GM18519 (cell line): Measurements from ENCODE around the gene ULBP1.
"Not testable (repeated sequence)": the region's sequence is repeated elsewhere in the genome, so short reads cannot be mapped to it uniquely, and the experiment has no call there.

Source experiments
- ATAC-seq: cut with Tn5 transposase; IDR thresholded peaks from one replicate; pipeline ENCODE4 v1.9.1; 2021; ENCODE audit warnings: mild to moderate bottlenecking, moderate library complexity; ENCODE audit not compliant: unreplicated experiment, low FRiP score

The ULBP1 gene

DNA sequence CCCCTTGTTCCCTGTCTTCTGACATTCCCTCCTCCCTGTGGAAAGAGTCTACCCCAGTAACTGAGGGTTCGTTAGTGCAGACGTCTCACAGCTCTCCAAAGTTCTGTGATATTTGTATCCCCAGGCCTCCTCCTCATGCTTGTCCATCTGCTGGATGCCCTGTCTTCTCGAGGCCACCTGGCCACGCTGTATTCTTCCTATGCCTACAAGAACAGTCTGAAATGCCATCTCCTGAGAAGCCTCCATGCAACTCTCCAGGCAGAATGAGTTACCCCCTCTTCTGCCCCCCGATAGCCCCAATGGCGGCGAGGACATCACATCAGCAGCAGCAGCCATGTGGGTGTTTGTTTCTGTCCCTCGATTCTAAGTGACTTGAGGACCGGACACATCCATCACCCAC lies 12.6 kb upstream of the ULBP1 start:
- ATAC-seq = no peak

DNA sequence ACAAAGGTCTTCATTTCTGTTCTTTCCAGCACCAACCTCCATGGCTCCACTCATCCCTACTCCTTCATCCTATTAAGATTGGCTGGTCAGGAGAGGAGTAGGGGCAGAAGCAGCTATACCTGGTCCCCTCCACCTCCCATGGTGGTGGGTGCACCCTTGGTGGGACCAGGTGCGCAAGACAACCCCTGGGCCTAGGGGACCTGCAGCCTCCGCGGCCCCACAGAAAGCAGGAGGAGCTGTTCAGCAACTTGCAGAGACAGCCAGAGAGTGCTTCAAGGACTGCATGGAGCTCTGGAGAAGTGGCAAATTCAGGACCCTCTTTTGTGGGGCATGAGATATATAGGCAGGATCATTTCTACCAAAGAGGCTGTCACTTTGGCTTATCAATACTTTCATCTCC lies 12.1 kb upstream of the ULBP1 start:
- ATAC-seq = no peak

GRCh38 chr6:149953390-149953789 lies 10.4 kb upstream of the ULBP1 start:
- ATAC-seq = not testable (repeated sequence)

GRCh38 chr6:149953934-149954327 lies 9.8 kb upstream of the ULBP1 start:
- ATAC-seq = not testable (repeated sequence)

DNA sequence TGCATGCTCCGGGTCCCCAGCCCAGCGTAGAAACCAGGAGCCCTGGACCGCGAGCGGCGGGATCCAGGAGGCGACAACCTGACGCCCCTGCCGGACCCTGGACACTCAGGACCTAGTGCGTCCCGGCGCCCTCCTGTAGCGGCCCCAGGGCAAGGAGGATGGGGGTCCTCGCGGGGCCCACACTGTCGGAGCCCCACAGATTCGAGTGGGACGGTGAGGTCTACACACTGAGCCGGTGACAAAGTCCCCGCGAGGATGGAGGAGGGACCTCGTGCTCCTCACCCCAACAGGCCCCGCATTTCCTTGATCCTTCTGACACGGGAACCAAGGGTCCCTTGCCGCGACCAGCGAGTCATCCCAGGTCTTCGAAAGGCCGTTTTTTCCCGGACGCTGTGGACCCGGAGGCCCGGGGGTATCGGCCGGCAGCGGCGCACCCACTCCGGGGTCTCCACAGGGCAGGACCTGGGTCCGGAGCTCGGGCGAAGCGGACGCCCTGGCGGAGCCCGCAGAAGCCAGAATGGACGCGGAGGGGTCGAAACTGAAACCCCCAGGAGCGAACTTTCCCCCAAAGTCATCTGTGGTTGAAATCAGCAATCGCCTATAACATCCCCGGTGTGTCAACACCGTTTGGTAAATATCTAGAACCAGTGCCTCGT lies 9.3 kb upstream of the ULBP1 start:
- ATAC-seq = not testable (repeated sequence)

DNA sequence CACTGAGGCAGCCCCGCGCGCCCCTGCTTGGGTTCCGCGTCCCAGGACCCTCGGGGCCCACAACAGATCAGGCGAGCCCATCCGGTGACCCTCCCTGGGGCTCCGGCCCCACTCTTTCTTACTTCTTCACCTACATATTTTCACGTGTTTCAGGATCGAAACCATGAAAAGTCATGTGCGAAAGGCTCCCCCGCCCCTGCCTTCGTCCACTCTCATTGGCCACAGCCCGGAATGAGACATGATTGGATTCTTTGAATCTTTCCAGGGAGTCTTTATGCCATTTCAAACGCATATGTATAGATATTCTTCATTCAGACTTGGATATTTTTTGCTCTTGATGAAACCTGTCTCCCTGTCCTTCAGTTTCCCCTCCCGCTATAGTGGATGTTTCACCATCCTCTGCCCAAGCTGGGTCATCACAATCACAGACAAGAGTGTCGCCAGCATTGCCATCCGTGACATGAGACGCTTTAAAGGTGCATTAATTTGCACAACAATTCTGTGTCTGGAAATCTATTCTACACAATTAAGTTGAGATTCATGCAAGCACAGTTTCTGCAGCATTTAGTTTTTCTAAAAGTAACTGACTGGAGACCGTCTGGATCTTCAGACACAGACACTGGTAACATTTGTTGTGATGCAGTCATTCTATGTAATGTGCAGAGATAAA lies 8.6 kb upstream of the ULBP1 start:
- ATAC-seq = not testable (repeated sequence)

DNA sequence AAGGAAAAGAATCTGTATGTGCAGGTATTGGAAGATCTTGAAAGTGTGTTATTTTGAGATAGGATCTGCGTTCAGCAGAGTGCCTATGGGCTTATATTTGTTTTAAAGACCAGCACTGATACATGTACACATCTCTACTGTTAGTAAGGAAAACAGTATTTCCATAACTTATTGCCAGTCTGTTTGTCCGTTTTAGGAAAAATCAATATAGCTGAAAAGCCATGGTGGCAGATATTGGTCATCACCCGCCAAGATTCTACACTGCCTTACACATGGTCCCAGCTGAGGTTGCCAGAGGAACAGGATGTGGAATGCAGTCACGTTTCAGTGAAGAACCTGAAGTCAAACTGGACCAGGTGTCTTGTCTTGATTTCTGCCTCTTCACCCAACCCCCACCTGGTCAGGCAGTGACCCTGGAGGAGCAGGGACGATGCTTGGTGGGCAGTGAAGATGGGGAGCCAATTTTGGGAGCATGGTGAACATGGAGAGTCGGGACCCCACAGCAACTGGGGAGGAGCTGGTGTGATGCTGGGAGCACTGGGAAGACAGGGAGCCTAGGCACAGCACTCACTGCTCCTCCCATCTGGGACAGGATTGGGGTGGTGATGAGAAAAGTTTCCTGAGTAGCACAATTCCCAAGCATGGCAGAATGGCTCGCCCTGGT lies 8.0 kb upstream of the ULBP1 start:
- not testable (repeated sequence) for ATAC-seq

- not testable (repeated sequence) for ATAC-seq
These were observed 5.6 kb upstream of the ULBP1 start for GRCh38 chr6:149958124-149958523.

DNA sequence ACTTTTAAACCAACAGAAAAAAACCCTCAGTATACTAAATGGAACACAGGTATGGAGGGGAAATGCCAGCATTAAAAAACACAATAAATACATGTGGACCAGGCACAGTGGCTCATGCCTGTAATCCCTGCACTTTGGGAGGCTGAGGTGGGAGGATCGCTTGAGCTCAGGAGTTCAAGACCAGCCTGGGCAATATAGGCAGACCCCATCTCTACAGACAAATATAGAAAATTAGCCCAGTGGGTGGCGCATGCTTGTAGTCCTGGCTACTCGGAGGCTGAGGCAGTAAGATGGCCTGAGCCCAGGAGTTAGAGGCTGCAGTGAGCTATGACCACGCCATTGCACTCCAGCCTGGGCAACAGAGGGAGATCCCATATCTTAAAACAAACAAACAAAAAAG lies 3.9 kb upstream of the ULBP1 start:
- ATAC-seq = not testable (repeated sequence)

DNA sequence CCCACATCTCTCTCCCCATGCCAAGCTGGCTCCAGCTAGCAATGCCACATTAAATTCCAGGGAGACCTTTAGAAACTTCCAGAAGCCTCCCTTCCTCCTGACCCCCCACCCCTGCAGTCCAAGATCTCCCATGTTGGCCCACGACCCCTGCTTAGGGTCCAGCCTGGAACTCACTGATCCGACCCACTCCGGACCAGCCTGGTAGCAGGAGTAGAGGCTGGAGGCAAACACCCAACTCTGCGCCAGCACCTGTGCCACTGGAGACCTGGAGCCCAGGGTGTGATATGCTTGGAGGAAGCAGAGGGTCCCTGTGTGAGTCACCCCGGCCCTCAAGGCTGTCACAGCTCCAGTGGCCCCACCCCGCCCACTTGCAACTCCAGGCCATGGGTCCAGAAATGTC lies 3.3 kb upstream of the ULBP1 start:
- no peak for ATAC-seq

GRCh38 chr6:149961728-149962425 lies 1.9 kb upstream of the ULBP1 start:
- ATAC-seq = no peak

- ATAC-seq = no peak
These were observed 1.1 kb upstream of the ULBP1 start for GRCh38 chr6:149962461-149963211.

DNA sequence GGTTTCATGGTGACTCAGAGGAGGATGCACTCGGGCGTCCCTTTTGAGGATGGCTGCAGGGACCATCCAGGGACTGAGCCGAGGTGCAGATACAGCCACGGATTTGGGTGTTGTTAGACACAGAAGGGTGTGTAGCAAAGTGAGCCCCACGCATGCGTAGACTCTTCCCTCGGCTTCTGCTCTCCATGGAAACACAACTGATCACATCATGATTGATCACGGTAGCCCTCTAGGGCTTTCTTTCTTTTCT lies 606 bp upstream of the ULBP1 start:
- ATAC-seq = no peak

DNA sequence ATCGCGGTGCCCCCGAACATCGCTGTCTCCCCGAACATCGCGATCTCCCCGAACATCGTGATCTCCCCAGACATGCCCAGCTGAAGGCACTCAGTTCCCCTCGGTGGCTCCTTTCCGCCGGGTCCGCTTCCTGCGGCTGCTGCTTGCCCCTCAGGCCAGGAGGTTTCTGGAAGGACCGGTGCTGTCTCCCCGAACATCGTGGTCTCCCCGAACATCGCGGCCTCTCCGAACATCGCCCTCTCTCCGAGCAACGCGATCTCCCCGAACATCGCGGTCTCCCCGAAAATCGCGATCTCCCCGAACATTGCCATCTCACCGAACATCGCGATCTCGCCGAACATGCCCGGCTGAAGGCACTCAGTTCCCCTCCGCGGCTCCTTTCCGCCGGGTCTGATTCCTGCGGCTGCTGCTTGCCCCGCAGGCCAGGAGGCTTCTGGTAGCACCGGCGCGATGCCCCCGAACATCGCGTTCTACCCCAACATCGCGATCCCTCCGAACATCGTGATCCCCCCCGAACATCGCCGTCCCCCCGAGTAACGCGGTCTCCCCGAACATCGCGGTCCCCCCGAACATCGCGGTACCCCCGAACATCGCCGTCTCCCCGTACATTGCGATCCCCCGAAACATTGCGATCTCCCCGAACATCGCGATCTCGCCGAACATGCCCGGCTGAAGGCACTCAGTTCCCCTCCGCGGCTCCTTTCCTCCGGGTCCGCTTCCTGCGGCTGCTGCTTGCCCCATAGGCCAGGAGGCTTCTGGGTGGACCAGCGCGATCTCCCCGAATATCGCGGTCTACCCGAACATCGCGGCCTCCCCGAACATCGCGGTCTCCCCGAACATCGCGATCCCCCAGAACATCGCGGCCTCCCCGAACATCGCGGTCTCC lies 808 bp downstream of the ULBP1 start:
- ATAC-seq = no peak

DNA sequence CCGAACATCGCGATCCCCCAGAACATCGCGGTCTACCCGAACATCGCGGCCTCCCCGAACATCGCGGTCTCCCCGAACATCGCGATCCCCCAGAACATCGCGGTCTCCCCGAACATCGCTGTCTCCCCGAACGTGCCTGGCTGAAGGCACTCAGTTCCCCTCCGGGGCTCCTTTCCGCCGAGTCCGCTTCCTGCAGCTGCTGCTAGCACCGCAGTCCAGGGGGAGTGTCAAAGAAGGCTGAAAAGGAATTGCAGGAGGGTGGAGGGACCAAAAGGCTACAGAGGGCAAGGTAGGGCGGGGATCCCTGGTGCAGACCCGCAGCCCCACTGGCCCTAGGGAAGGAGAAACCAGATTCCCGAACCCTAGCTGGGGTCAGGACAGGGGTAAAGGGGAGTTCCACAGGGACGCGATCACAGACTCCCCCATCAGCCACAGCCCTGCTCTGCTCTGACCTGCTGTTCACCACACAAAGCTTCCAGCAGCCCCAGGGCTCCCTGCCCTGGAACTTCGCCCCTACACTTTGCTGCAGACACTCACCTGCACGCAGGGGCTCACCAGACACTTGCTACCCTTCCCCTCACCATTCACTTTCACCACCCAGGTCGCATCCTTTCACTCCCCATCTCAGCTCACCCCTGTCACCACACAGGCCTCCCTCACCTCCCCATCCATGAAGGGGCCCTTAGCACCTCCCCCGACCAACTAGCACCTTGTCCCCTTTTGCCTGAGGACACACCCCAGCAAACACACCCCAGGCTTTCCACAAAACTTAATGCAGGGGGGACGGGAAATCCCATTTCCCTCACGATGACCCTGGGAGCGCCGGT lies 1.7 kb downstream of the ULBP1 start:
- no peak for ATAC-seq

- ATAC-seq = not testable (repeated sequence)
These were observed 2.6 kb downstream of the ULBP1 start for GRCh38 chr6:149966319-149966718.

- no peak for ATAC-seq
These were observed 3.8 kb downstream of the ULBP1 start for GRCh38 chr6:149967591-149967990.

DNA sequence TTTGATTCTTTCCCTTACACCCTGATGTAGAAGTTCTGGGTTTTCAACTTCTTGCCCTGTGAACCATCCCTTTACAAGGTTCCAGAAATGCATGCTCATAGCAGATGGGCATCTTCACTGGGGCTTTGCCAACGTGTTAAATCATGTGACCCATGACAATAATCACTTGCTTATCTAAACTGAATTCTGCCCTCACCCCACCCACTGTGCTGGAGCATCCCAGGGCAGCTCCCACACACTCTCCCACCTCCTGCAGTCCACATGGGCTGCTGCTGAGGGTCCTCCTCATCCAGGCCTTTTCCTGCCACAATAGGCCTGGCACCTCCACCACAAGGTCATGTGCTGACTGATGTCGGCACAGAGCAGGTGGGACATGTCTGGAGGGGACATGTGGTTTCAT lies 4.3 kb downstream of the ULBP1 start:
- not testable (repeated sequence) for ATAC-seq

GRCh38 chr6:149968909-149969308 lies 5.2 kb downstream of the ULBP1 start:
- ATAC-seq = not testable (repeated sequence)
